WTC11 (cell line): Measurements from ENCODE around the gene TFDP1.

ENCODE experiments used
- ATF6 ChIP-seq: sonication (generic); formaldehyde crosslinking; IDR thresholded peaks from 2 replicates; pipeline ENCODE4 v1.8.1; 2023; ENCODE audit warnings: mild to moderate bottlenecking, missing genetic modification reagents
- CREB1 ChIP-seq: sonication (generic); formaldehyde crosslinking; IDR thresholded peaks from 2 replicates; pipeline ENCODE4 v1.8.0; 2023; ENCODE audit warnings: mild to moderate bottlenecking, missing genetic modification reagents
- CTCF ChIP-seq: fragments of 200-600 bp; IDR thresholded peaks from 2 replicates; pipeline ENCODE4 v1.8.0; 2022; ENCODE audit warnings: antibody characterized with exemption
- MAX ChIP-seq: sonication (generic); formaldehyde crosslinking; IDR thresholded peaks from 2 replicates; pipeline ENCODE4 v1.8.0; 2022; ENCODE audit warnings: mild to moderate bottlenecking, missing genetic modification reagents
- NR2C2 ChIP-seq: sonication (generic); formaldehyde crosslinking; IDR thresholded peaks from 2 replicates; pipeline ENCODE4 v1.8.0; 2022; ENCODE audit warnings: mild to moderate bottlenecking, missing genetic modification reagents
- ZNF281 ChIP-seq: sonication (generic); formaldehyde crosslinking; IDR thresholded peaks from 2 replicates; pipeline ENCODE4 v1.8.0; 2023; ENCODE audit warnings: mild to moderate bottlenecking, missing genetic modification reagents

DNA sequence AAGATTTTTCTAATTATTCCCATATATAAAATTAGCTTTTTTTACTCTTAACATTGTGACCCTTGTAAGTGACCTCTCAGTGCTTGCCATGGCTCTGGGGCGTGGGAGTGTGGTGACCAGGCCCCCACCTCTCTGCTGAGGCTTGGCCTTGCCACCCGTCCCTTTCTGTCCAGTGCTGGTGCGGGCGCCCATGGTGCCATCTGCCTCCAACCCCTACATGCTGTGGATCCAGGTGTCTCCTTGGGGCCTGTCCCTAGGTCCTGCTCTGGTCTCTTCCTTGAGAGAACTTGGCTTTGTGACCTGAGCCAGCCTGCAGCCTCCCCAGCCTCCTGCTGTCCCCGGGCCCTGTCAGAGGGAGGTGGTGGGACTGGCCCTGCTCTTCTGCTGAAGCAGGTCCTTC lies 27.4 kb downstream of the TFDP1 start:
- TF ChIP-seq CREB1 (CRISPR knock-in tag) (no peak), CTCF (no peak), ZNF281 (CRISPR knock-in tag) (no peak), NR2C2 (CRISPR knock-in tag) (no peak), ATF6 (no peak), MAX (CRISPR knock-in tag) (no peak)
